ENCODE results near the gene AMMECR1. TPM values are rescaled to one million over a fixed set of nuclear protein-coding genes. Genes with fewer than 3 reads are reported as not detected.
"Not testable (repeated sequence)": the region's sequence is repeated elsewhere in the genome, so short reads cannot be mapped to it uniquely, and the experiment has no call there.

The AMMECR1 gene
- total RNA-seq, 4 donors from 2014 or later = 1.7 to 2.5 (median 1.9) TPM

- Histone ChIP-seq H3K9me3 (no peaks in the 10 kb centered on the region), H3K27ac (replicated peaks in 1 of 4) (no peak overlapping the region), H3K36me3 (no peaks in the 10 kb centered on the region), H3K4me1 (no peaks in the 10 kb centered on the region), H3K4me3 (no peak overlapping the region), H3K27me3 (no peaks in the 10 kb centered on the region)
- no peak for DNase-seq (ENCODE audit: extremely low spot score)
- 36% methylated on average over 1 of the region's 1 CpG for WGBS
- intact Hi-C loops (cut with DNase I) = no loop called here
- TF ChIP-seq EP300 (IDR thresholded peaks at IDR 0.05) (no peak), POLR2A (IDR thresholded peaks at IDR 0.05; ENCODE audit: low read depth) (no peak), CTCF (IDR thresholded peaks at IDR 0.05) (no peak), POLR2AphosphoS5 (IDR thresholded peaks at IDR 0.05) (no peak)
Measured at GRCh38 chrX:110248578-110248977, 69.3 kb downstream of the AMMECR1 start.

GRCh38 chrX:110245011-110245410, 72.9 kb downstream of the AMMECR1 start:
- DNase-seq (ENCODE audit: extremely low spot score) = no peak
- Histone ChIP-seq H3K36me3 (no peaks in the 10 kb centered on the region), H3K4me1 (no peaks in the 10 kb centered on the region), H3K4me3 (no peak overlapping the region), H3K9me3 (peaks cover 0 to 5% (median 0%) of the 10 kb centered on the region in 4 donors), H3K27me3 (no peaks in the 10 kb centered on the region), H3K27ac (replicated peaks in 1 of 4) (no peak overlapping the region)
- no peak for TF ChIP-seq EP300 (IDR thresholded peaks at IDR 0.05)
- TF ChIP-seq POLR2AphosphoS5 (IDR thresholded peaks at IDR 0.05) = no peak
- TF ChIP-seq POLR2A (IDR thresholded peaks at IDR 0.05; ENCODE audit: low read depth) = no peak
- TF ChIP-seq CTCF (IDR thresholded peaks at IDR 0.05) = no peak
- intact Hi-C loops (cut with DNase I) = no loop called here

GRCh38 chrX:110242371-110242770, 75.5 kb downstream of the AMMECR1 start:
- intact Hi-C loops (cut with DNase I) = no loop called here
- WGBS = 72% methylated on average over 1 of the region's 1 CpG
- H3K27ac ChIP-seq (replicated peaks in 1 of 4) = no peak overlapping the region
- H3K36me3 ChIP-seq = no peaks in the 10 kb centered on the region
- H3K27me3 ChIP-seq = no peaks in the 10 kb centered on the region
- no peak for DNase-seq (ENCODE audit: extremely low spot score)
- H3K4me1 ChIP-seq = no peaks in the 10 kb centered on the region
- H3K4me3 ChIP-seq = no peak overlapping the region
- TF ChIP-seq EP300 (IDR thresholded peaks at IDR 0.05) (no peak), POLR2AphosphoS5 (IDR thresholded peaks at IDR 0.05) (no peak), CTCF (IDR thresholded peaks at IDR 0.05) (no peak), POLR2A (IDR thresholded peaks at IDR 0.05; ENCODE audit: low read depth) (no peak)
- peaks cover 0 to 5% (median 0%) of the 10 kb centered on the region in 4 donors for H3K9me3 ChIP-seq

GRCh38 chrX:110241816-110242215, 76.1 kb downstream of the AMMECR1 start:
- WGBS = 76% methylated on average over 1 of the region's 1 CpG
- Histone ChIP-seq H3K4me3 (no peak overlapping the region), H3K36me3 (no peaks in the 10 kb centered on the region), H3K27ac (replicated peaks in 1 of 4) (no peak overlapping the region), H3K4me1 (no peaks in the 10 kb centered on the region), H3K27me3 (no peaks in the 10 kb centered on the region), H3K9me3 (peaks cover 0 to 5% (median 0%) of the 10 kb centered on the region in 4 donors)
- TF ChIP-seq POLR2A (IDR thresholded peaks at IDR 0.05; ENCODE audit: low read depth) = no peak
- TF ChIP-seq EP300 (IDR thresholded peaks at IDR 0.05) = no peak
- TF ChIP-seq POLR2AphosphoS5 (IDR thresholded peaks at IDR 0.05) = no peak
- no peak for TF ChIP-seq CTCF (IDR thresholded peaks at IDR 0.05)
- DNase-seq (ENCODE audit: extremely low spot score) = no peak
- intact Hi-C loops (cut with DNase I) = no loop called here

GRCh38 chrX:110238259-110238658, 79.6 kb downstream of the AMMECR1 start:
- DNase-seq (ENCODE audit: extremely low spot score); H3K27ac ChIP-seq (replicated peaks in 1 of 4); H3K4me1 ChIP-seq; H3K9me3 ChIP-seq; H3K4me3 ChIP-seq; H3K27me3 ChIP-seq; H3K36me3 ChIP-seq; intact Hi-C loops (cut with DNase I): not testable (repeated sequence)
- WGBS = 56% methylated on average over 5 of the region's 5 CpGs

- peaks cover 0 to 10% (median 0%) of the 10 kb centered on the region in 4 donors for H3K9me3 ChIP-seq
- H3K27me3 ChIP-seq; H3K27ac ChIP-seq (replicated peaks in 1 of 4); H3K4me1 ChIP-seq; H3K36me3 ChIP-seq; DNase-seq (ENCODE audit: extremely low spot score); H3K4me3 ChIP-seq; intact Hi-C loops (cut with DNase I): not testable (repeated sequence)
- 78% methylated on average over 3 of the region's 3 CpGs for WGBS
Measured at GRCh38 chrX:110231485-110231884, 86.4 kb downstream of the AMMECR1 start.

GRCh38 chrX:110229497-110230111, 88.3 kb downstream of the AMMECR1 start:
- H3K4me1 ChIP-seq; H3K27me3 ChIP-seq; DNase-seq (ENCODE audit: extremely low spot score); intact Hi-C loops (cut with DNase I); H3K27ac ChIP-seq (replicated peaks in 1 of 4); H3K36me3 ChIP-seq: not testable (repeated sequence)
- Histone ChIP-seq H3K4me3 (peak overlapping the region in 1 of 4 donors; percentile 21), H3K9me3 (peaks cover 0 to 10% (median 0%) of the 10 kb centered on the region in 4 donors)
- 72% methylated on average over 11 of the region's 21 CpGs for WGBS
